ENCODE measurements around the gene KLHL40.

The KLHL40 gene

DNA sequence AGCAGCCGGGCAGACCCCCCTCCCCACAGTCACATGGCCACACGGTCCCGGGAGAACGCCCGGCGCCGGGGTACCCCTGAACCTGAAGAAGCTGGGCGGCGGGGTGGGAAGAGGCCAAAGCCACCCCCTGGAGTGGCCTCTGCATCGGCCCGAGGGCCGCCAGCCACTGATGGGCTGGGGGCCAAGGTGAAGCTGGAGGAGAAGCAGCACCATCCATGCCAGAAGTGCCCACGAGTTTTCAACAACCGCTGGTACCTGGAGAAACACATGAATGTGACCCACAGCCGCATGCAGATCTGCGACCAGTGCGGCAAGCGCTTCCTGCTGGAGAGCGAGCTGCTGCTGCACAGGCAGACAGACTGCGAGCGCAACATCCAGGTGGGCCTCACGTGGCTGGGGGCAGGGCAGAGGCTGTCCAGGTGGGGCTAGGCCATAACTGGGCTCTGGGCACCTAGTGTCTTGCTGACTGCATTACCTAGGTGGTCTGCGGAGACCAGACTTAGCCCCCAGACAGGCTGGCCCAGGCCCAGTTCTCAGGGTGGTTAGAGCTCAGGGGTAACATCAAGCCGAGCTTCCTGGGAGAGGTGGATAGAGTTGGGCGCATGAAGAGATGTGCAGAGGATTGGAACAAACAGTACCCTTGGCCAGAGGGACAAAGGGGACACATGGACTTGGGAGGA is 25.7 kb upstream of the KLHL40 start:
- no peaks in the 10 kb centered on the region for H3K27me3 ChIP-seq (ENCODE audit: control insufficient read depth, insufficient read depth, low read length)
- no peaks in the 10 kb centered on the region for H3K36me3 ChIP-seq (ENCODE audit: control insufficient read depth, insufficient read depth, low read length)
- no peak overlapping the region for H3K9ac ChIP-seq (ENCODE audit: low read length)
- no peak overlapping the region for H3K4me3 ChIP-seq (ENCODE audit: low read length)
- H3K9me3 ChIP-seq (ENCODE audit: control insufficient read depth, low read length) = no peaks in the 10 kb centered on the region
- H3K4me1 ChIP-seq (ENCODE audit: control insufficient read depth, insufficient read depth, low read length) = peaks cover 13% of the 10 kb centered on the region

DNA sequence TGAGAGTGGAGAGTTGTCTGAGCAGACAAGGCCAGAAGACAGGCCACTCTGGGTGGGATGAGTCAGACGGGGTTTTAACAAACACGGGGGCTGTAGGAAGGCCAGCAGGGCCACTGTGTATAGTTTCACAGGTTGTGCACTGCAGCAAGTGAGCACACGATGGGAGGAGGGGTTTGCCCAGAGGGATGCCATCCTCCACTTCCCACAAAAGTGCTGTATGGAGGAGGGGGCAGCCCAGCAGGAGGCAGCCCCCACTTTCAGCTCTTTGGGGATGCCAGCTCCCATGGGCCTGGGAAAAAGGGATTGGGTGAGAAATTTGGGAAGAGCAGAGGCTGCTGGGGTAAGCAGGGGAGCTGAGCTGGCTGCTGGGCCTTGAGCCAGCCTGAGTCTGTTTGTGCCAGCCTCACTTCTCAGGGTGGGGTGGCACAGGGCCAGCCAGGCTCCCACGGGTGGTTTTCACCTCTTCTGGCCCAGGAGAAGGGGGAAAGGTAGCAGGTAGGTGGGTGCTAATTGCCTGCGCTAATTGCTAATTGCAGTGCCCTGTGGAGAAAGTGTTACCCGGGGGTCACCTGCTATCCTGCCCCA is 25.1 kb upstream of the KLHL40 start:
- Histone ChIP-seq H3K9ac (ENCODE audit: low read length) (no peak overlapping the region), H3K9me3 (ENCODE audit: control insufficient read depth, low read length) (no peaks in the 10 kb centered on the region), H3K4me3 (ENCODE audit: low read length) (no peak overlapping the region), H3K27me3 (ENCODE audit: control insufficient read depth, insufficient read depth, low read length) (no peaks in the 10 kb centered on the region), H3K4me1 (ENCODE audit: control insufficient read depth, insufficient read depth, low read length) (peaks cover 11% of the 10 kb centered on the region), H3K36me3 (ENCODE audit: control insufficient read depth, insufficient read depth, low read length) (no peaks in the 10 kb centered on the region)

DNA sequence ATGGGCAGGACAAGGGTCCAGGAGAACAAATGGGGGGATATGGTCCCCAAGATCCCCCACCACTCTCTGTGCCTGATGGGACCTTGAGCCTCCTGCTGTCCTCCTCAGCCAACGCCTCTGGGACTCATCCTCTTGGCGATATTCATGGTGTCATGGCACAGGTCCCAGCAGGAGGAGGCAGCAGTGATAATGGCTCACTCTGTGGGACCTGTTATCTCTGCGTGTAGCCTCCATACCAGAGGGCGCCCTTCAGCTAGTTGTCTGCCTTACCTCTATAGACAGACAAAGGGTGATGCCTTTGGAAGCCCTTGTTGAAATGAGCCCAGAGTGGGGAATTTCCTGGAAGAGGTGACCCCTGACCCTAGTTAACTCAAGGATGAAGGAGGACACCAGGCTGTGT is 24.4 kb upstream of the KLHL40 start:
- Histone ChIP-seq H3K27me3 (ENCODE audit: control insufficient read depth, insufficient read depth, low read length) (no peaks in the 10 kb centered on the region), H3K36me3 (ENCODE audit: control insufficient read depth, insufficient read depth, low read length) (no peaks in the 10 kb centered on the region), H3K9me3 (ENCODE audit: control insufficient read depth, low read length) (no peaks in the 10 kb centered on the region), H3K9ac (ENCODE audit: low read length) (no peak overlapping the region), H3K4me1 (ENCODE audit: control insufficient read depth, insufficient read depth, low read length) (peaks cover 4% of the 10 kb centered on the region), H3K4me3 (ENCODE audit: low read length) (no peak overlapping the region)

DNA sequence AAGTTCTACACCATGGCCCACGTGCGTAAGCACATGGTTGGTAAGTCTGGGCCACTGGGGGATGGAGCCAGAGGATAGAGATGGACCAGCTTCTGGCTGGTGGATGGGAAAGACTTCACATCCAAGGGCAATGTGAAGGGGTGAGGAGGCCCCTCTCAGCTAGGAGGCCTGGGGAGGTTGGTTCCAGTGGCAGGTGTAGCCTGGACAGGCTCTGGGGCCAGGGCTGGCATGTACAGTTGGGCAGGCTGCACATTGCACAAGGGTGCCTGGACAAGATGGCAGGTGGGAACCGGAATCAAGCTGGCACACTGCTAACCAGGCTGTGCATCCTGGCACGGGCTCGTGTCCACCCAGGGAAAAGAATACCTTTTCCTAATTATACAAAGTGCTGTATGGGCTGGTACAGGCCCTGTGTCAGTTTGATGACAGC is 23.7 kb upstream of the KLHL40 start:
- H3K4me1 ChIP-seq (ENCODE audit: control insufficient read depth, insufficient read depth, low read length) = no peaks in the 10 kb centered on the region
- no peaks in the 10 kb centered on the region for H3K36me3 ChIP-seq (ENCODE audit: control insufficient read depth, insufficient read depth, low read length)

DNA sequence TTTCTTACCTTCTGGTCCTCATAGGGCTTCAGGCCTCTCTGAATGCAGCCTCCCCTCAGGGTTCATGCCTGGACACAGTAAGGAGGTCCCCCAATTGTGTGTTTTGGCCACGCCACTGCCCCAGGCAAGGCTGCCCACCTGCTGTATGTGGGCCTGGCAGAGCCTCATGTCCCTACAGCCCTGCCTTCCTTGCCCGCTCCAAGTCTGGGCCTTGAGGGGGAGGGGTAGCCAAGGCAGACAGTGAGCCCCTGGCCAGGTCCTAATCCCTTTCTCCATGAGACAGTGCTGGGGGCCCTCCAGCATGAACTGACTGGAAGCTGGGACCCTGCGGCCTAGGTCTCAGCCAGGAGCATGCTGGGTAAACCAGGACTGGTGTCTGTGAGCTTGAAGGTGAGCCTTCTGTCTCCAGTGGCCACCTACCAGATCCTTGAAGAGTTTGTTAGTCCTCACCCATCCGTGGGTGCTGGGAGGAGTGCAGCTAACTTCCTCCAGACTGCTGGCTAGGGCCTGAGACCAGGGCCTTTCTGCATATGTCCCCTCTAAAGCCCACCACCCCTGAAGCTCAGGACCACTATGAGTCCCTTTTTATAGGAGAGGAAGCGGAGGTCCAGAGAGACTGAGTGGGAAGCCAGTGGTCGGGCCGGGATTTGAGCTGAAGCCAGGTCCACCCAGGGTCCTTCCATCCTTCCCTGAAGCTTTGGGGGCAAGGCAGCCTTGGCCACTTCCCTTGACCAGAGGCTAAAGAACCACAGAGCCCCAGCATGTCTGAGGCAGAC is 23.1 kb upstream of the KLHL40 start:
- Histone ChIP-seq H3K36me3 (ENCODE audit: control insufficient read depth, insufficient read depth, low read length) (no peaks in the 10 kb centered on the region), H3K27me3 (ENCODE audit: control insufficient read depth, insufficient read depth, low read length) (peaks cover 1% of the 10 kb centered on the region), H3K4me1 (ENCODE audit: control insufficient read depth, insufficient read depth, low read length) (no peaks in the 10 kb centered on the region), H3K4me3 (ENCODE audit: low read length) (no peak overlapping the region), H3K9ac (ENCODE audit: low read length) (no peak overlapping the region), H3K9me3 (ENCODE audit: control insufficient read depth, low read length) (no peaks in the 10 kb centered on the region)

More for the DNA sequence above, 23.7 kb upstream of the KLHL40 start:
- no peak overlapping the region for H3K4me3 ChIP-seq (ENCODE audit: low read length)
- no peaks in the 10 kb centered on the region for H3K9me3 ChIP-seq (ENCODE audit: control insufficient read depth, low read length)
- no peaks in the 10 kb centered on the region for H3K27me3 ChIP-seq (ENCODE audit: control insufficient read depth, insufficient read depth, low read length)
- no peak overlapping the region for H3K9ac ChIP-seq (ENCODE audit: low read length)

DNA sequence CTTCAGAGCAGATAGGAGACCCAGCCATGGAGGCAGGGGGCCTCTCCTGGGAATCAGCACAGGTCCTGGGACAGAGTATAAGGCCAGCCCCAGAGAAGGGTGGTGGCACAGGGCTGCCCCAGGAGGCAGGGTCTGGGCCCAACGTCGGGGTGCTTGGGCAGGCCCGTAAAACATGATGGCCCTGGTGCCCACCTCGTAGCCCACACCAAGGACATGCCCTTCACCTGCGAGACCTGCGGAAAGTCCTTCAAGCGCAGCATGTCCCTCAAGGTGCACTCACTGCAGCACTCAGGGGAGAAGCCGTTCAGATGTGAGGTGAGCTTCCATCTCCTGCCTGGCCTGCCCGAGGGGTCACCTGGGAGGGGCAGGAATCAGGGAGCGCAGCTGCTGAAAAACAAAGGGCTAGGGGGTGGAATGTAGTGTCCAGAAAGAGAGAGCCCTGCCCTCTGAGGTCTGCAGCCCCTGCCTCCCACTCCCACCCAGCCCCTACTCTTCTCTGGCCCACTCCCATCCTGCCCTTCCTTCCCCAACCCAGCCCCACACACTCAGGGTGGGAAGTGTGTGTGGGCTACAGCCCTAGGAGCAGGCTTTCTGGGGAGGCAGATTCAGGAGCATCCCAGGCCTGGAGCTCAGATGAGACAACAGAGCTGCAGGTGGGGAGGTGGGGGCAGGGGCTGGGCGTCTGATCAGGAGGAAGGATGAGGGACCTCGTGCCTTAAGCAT is 22.4 kb upstream of the KLHL40 start:
- no peaks in the 10 kb centered on the region for H3K9me3 ChIP-seq (ENCODE audit: control insufficient read depth, low read length)
- H3K27me3 ChIP-seq (ENCODE audit: control insufficient read depth, insufficient read depth, low read length) = peaks cover 3% of the 10 kb centered on the region
- no peak overlapping the region for H3K4me3 ChIP-seq (ENCODE audit: low read length)
- H3K9ac ChIP-seq (ENCODE audit: low read length) = no peak overlapping the region
- no peaks in the 10 kb centered on the region for H3K36me3 ChIP-seq (ENCODE audit: control insufficient read depth, insufficient read depth, low read length)
- no peaks in the 10 kb centered on the region for H3K4me1 ChIP-seq (ENCODE audit: control insufficient read depth, insufficient read depth, low read length)

DNA sequence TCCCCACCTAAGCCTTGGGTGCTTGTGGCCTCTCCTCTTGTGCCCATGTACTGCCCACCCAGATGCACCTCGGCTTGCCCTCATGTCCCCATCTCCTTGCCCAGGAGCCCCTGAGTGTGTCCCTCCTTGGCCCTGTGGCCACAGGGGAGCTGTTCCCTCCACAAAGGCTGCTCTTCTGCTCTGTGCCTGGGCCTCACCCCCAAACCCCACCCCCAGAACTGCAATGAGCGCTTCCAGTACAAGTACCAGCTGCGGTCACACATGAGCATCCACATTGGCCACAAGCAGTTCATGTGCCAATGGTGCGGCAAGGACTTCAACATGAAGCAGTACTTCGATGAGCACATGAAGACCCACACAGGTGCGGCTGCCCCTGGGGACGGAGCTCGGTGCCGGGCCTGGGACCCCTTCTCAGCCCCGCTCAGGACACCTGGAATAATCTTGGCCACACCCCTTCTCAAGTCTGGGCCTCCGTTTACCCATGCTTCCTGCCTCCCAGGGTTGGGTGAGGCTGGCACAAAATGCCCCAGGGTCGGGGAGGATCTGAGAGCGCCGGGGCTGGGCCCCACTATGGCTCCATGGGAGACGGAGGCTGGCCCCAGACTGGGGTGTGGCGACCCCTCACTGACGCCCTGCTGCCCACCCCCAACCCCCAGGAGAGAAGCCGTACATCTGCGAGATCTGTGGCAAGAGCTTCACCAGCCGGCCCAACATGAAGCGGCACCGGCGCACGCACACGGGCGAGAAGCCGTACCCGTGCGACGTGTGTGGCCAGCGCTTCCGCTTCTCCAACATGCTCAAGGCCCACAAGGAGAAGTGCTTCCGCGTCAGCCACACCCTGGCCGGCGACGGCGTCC is 21.5 kb upstream of the KLHL40 start:
- Histone ChIP-seq H3K36me3 (ENCODE audit: control insufficient read depth, insufficient read depth, low read length) (no peaks in the 10 kb centered on the region), H3K4me3 (ENCODE audit: low read length) (no peak overlapping the region), H3K4me1 (ENCODE audit: control insufficient read depth, insufficient read depth, low read length) (no peaks in the 10 kb centered on the region), H3K9me3 (ENCODE audit: control insufficient read depth, low read length) (no peaks in the 10 kb centered on the region), H3K9ac (ENCODE audit: low read length) (no peak overlapping the region), H3K27me3 (ENCODE audit: control insufficient read depth, insufficient read depth, low read length) (peaks cover 3% of the 10 kb centered on the region)

DNA sequence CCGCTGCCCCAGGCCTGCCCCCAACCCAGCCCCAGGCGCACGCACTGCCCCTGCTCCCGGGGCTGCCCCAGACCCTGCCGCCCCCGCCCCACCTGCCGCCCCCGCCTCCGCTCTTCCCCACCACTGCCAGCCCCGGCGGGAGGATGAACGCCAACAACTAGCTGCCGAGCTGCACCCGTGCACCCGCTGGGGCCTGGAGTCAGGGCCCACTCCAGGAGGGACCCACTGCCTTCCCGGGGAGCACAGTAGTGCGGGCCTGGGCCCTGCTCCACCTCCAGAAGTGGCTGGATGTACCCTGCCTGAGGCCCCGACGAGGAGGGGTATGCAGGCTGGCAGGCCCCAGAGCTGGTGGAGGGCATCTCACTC is 20.9 kb upstream of the KLHL40 start:
- peaks cover 3% of the 10 kb centered on the region for H3K27me3 ChIP-seq (ENCODE audit: control insufficient read depth, insufficient read depth, low read length)
- H3K36me3 ChIP-seq (ENCODE audit: control insufficient read depth, insufficient read depth, low read length) = no peaks in the 10 kb centered on the region
- no peak overlapping the region for H3K4me3 ChIP-seq (ENCODE audit: low read length)
- no peaks in the 10 kb centered on the region for H3K9me3 ChIP-seq (ENCODE audit: control insufficient read depth, low read length)
- H3K9ac ChIP-seq (ENCODE audit: low read length) = no peak overlapping the region
- no peaks in the 10 kb centered on the region for H3K4me1 ChIP-seq (ENCODE audit: control insufficient read depth, insufficient read depth, low read length)

DNA sequence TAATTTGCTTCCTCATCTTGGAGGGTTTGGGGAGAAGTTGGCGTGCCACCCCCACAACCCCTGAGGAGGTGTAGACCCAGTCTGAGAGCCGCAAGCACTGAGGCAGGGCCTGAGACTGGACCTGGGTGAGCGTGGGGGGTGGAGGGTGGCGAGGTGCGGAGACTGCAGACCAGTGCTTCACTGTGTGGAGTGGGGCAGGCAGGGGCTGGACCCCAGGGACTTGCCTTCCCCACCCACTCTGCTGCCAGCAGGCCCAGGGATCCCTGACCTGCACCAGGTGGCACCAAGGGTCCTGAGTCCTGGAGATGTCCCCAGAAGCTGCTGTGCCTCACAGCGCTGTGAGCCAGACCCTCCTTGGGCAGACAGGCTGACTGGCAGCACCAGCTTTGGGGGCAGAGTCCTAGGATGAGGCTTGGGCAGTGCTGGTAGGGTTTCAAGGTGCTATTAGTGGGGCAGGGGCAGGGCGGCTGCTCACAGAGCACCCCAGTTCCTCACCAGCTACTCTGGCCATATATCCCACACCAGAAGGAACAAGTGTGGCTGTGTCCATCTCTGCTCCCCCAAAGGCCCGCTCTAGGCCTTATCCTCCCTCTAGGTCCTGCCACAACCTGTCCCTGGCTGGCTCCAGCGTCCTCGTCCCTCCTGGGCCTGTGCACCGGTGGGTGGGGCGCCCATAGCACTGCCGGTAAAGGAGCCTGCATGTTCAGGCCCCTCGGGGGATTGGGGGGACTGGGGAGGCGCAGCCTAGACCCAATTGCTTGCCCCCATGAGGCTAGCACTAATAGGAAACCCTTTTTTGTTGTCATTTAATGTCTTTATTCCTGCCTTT is 20.1 kb upstream of the KLHL40 start:
- Histone ChIP-seq H3K27me3 (ENCODE audit: control insufficient read depth, insufficient read depth, low read length) (peaks cover 3% of the 10 kb centered on the region), H3K36me3 (ENCODE audit: control insufficient read depth, insufficient read depth, low read length) (no peaks in the 10 kb centered on the region), H3K9me3 (ENCODE audit: control insufficient read depth, low read length) (no peaks in the 10 kb centered on the region), H3K4me3 (ENCODE audit: low read length) (no peak overlapping the region), H3K9ac (ENCODE audit: low read length) (no peak overlapping the region), H3K4me1 (ENCODE audit: control insufficient read depth, insufficient read depth, low read length) (no peaks in the 10 kb centered on the region)

DNA sequence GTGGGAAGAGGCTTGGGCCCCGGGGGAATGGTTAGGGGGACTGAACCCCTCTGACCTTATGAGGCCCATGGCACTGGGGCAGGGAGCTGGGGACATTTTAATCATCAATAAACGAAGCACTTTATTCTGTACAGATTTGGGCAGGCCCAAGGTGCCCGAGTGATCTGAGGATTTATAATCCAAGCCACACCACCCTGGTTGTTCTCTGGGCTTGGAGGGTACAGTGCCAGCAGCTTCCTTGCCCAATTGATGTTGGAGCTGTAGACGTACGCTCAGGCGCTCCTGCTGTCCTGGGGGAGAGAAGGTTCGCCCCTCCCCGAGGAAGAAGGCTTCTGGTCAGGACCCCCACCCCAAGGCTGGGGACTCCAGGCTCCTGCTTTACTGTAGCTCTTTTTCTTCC is 19.3 kb upstream of the KLHL40 start:
- H3K9ac ChIP-seq (ENCODE audit: low read length) = no peak overlapping the region

DNA sequence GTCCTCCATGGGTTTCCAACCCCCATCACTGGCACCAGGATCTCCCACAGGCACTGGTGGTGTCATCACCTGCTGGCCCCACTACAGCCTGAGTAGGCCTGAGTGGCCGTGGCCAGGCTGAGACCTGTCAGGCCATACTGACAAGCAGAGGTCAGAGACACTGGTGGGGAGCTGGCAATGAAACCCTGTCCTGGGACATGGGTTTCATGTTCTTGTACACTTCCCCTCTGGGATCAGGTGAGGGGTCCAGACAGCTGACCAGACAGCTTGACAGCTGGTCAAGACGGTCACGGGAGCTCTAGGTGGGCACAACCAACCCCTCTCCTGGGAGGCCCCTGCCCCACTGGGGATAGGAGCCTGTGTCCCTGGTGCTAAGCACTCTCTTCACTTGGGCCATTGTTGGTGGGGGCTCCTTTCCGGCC is 18.7 kb upstream of the KLHL40 start:
- Histone ChIP-seq H3K27me3 (ENCODE audit: control insufficient read depth, insufficient read depth, low read length) (peaks cover 3% of the 10 kb centered on the region), H3K36me3 (ENCODE audit: control insufficient read depth, insufficient read depth, low read length) (no peaks in the 10 kb centered on the region), H3K9ac (ENCODE audit: low read length) (no peak overlapping the region), H3K4me3 (ENCODE audit: low read length) (no peak overlapping the region), H3K4me1 (ENCODE audit: control insufficient read depth, insufficient read depth, low read length) (no peaks in the 10 kb centered on the region), H3K9me3 (ENCODE audit: control insufficient read depth, low read length) (no peaks in the 10 kb centered on the region)

More for the DNA sequence above, 19.3 kb upstream of the KLHL40 start:
- H3K4me3 ChIP-seq (ENCODE audit: low read length) = no peak overlapping the region
- H3K36me3 ChIP-seq (ENCODE audit: control insufficient read depth, insufficient read depth, low read length) = no peaks in the 10 kb centered on the region
- H3K4me1 ChIP-seq (ENCODE audit: control insufficient read depth, insufficient read depth, low read length) = no peaks in the 10 kb centered on the region
- H3K9me3 ChIP-seq (ENCODE audit: control insufficient read depth, low read length) = no peaks in the 10 kb centered on the region
- peaks cover 3% of the 10 kb centered on the region for H3K27me3 ChIP-seq (ENCODE audit: control insufficient read depth, insufficient read depth, low read length)

Measured in mucosa of stomach (tissue), 1 donor.